Stimulated activated CD8-positive, alpha-beta memory T cell treated with anti-CD3 and anti-CD28 coated beads, Interleukin-15, amount 100 ng/mL, for 48 hours (primary cell): Measurements from ENCODE around the gene ITIH1.
A peak's percentile ranks its signal among the peaks of the same experiment; 100 is the strongest.
"Not testable (repeated sequence)": the region's sequence is repeated elsewhere in the genome, so short reads cannot be mapped to it uniquely, and the experiment has no call there.

Source experiments
- DNase-seq, 2 donors: peaks; one replicate each; pipeline ENCODE4 v3.0.0-alpha.2; 2020; ENCODE audit warnings: low read depth in 2 of 2

The ITIH1 gene, protein sequence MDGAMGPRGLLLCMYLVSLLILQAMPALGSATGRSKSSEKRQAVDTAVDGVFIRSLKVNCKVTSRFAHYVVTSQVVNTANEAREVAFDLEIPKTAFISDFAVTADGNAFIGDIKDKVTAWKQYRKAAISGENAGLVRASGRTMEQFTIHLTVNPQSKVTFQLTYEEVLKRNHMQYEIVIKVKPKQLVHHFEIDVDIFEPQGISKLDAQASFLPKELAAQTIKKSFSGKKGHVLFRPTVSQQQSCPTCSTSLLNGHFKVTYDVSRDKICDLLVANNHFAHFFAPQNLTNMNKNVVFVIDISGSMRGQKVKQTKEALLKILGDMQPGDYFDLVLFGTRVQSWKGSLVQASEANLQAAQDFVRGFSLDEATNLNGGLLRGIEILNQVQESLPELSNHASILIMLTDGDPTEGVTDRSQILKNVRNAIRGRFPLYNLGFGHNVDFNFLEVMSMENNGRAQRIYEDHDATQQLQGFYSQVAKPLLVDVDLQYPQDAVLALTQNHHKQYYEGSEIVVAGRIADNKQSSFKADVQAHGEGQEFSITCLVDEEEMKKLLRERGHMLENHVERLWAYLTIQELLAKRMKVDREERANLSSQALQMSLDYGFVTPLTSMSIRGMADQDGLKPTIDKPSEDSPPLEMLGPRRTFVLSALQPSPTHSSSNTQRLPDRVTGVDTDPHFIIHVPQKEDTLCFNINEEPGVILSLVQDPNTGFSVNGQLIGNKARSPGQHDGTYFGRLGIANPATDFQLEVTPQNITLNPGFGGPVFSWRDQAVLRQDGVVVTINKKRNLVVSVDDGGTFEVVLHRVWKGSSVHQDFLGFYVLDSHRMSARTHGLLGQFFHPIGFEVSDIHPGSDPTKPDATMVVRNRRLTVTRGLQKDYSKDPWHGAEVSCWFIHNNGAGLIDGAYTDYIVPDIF

DNA sequence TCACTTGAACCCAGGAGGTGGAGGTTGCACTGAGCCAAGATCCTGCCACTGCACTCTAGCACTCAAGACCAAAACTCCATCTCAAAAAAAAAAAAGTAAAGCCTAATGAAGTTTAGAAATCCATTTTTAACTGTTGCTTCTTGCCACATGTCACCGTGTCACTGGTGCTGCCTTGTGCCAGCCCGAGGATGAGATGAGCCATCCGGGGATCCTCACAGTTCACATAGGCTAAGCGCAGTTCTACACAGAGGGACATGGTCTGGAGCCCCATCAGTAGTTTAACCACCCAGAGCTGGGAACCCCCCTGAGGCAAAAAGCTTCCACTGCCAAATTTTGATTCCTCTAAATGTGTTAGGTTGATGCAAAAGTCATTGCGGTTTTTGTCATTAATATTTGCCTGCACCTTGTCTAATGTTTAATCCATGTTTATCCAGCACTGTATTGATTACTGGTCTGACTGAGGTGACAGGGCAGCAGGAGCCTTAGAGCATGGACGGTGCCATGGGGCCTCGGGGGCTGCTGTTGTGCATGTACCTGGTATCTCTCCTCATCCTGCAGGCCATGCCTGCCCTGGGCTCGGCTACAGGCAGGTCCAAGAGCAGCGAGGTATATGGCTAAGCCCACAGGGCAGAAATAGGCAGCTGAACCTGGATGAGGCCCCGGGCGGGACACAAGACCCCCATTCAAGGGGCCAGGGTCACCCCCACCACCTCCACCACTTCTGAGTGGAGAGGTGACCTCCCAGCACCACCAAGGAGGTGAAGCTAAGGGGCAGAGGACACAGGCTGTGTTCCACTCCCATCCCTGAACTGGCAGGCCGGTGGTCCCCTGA, at the start of gene ITIH1:
TSS of gene ITIH1 (plus strand) at position 473 of the 832 bp plus-strand sequence. CDS start at position 490, 17 bp downstream.
- no peak for DNase-seq

DNA sequence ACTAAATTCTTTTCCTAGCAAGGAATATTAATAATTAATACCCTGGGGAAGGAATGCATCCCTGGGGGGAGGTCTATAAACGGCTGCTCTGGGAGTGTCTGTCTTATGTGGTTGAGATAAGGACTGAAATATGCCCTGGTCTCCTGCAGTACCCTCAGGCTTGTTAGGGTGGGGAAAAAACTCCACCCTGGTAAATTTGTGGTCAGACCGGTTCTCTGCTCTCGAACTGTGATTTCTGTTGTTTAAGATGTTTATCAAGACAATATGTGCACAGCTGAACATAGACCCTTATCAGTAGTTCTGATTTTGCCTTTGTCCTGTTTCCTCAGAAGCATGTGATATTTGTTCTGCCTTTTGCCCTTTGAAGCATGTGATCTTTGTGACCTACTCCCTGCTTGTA, 48.6 kb upstream of the ITIH1 start:
- DNase-seq: not testable (repeated sequence)

DNA sequence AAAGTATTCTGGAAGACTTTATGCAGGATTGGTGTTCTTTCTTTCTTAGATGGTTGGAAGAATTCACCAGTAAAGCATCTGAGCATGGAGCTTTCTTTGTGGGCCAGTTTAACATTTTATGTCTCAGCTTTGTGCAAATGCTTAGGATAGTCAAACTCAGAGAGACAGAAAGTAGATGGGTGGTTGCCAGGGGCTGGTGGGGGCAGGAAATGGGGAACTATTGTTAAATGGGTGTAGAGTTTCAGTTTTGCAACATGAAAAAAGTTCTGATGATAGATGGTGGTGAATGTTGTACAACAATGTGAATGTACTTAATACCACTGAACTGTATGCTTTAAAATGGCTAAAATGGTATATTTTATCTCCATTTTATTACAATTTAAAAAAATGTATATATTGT, 46.7 kb upstream of the ITIH1 start:
- no peak for DNase-seq

DNA sequence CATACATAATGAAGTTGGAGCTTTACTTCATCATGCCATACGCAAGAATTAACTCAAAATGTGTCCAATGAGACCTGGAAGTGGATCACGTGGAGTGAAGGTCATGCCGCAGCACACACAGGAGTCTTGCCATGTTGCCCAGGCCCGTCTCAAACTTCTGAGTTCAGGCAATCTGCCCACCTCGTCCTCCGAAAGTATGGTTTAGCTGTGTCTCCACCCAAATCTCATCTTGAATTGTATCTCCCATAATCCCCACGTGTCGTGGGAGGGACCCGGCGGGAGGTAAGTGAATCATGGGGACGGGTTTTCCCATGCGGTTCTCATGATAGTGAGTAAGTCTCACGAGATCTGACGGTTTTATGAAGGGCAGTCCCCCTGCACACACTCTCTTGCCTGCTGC, 45.8 kb upstream of the ITIH1 start:
- no peak for DNase-seq

DNA sequence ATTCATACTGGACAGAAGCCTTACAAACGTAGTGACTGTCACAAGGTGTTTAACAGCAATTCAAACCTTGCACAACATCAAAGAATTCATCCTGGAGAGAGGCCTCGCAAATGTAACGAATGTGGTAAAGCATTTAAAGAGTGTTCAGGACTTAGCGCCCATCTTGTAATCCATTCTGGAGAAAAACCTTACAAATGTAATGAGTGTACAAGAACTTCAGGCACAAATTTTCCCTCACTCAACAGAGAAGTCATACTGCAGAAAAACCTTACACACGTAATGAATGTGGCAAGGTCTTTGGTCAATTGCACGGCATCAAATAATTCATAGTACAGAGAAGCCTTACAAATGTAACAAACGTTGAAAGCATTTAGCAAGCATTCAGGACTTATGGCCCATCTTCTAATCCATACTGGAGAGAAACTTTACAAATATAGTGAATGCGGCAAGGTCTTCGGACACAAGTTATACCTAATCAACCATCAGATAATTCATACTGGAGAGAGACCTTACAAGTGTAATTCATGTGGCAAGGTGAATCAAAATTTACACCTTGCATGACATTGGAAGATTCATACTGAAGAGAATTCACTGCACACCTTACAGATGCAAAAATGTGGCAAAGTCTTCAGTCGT, 44.0 kb upstream of the ITIH1 start:
- DNase-seq: no peak

DNA sequence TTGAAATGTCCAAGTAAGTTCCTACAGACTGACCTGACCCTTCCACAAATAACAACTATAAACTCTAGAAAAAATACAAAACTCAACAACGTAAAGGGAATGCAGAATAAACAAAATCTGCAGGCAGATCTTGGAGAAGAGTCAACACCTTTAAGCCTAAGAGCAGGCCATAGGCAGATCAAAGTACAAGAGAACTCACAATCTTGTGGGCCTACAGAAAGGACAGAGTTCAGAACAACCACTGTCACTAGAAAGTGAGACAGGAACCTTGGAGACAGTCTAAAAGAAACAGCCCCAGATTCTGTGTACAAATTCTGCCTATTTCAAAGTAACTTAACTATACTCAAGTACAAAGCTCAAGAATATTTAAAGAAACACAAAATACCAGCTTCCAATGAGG, 37.7 kb upstream of the ITIH1 start:
- DNase-seq: no peak

DNA sequence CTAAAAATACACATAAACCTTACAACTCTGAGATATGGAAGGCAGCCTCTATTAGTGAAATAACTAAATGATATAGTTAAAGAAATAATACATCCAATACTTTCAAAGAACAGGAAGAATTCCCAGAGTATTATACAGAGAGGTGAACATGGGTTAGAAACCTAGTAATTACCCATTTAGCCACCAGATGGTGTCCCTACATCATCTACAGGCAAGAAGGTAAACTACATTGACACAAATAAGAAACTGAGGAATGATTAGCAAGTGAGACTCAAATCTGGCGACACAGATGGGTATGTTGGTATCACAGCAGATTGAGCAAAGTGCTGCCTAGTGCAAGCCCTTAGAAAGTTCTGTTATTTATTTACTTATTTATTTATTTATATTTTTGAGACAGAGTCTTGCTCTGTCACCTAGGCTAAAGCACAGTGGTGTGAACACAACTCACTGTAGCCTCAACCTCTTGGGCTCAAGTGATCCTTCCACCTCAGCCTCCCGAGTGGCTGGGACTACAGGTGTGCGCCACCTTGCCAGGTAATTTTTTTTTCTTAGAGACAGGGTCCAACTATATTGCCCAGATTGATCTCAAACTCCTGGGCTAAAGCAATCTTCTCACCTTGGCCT, 34.9 kb upstream of the ITIH1 start:
- no peak for DNase-seq

DNA sequence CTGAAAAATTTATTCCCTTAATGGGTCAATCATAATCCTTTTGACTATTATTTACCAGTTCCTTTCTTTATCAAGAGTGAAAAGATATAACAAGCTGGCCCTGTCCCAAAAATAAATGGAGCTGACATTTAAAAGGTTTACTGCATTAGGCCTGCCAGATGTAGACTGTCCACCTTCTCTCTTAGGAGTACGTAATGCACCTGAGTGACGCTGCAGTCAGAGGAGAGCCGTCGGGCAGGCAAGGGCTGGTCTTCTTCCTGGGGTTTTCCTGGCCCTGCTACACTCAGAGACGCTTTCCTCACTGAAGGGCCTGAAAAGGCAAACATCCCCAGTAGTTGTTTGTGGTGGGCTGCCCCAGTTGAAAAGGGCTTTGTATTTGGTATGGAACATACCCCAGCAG, 34.2 kb upstream of the ITIH1 start:
- no peak for DNase-seq

DNA sequence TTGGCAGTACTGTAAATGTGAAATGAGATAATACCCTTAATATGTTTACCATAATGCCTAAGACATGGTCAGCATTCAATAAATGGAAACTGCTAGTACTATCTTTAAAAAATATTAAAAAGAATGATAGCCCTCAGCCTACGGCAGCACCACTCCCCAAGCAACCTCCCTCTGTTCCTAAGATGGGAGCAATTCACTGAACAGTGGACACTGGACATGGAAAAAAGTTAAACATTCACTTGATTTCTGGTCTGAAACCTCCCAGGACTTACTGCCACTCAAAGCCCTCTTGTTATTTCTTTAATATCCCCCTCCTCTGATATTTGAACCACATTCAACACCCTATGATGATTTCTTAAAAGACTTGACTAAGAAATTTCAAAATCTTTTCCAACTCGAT, 33.7 kb upstream of the ITIH1 start:
- no peak for DNase-seq

DNA sequence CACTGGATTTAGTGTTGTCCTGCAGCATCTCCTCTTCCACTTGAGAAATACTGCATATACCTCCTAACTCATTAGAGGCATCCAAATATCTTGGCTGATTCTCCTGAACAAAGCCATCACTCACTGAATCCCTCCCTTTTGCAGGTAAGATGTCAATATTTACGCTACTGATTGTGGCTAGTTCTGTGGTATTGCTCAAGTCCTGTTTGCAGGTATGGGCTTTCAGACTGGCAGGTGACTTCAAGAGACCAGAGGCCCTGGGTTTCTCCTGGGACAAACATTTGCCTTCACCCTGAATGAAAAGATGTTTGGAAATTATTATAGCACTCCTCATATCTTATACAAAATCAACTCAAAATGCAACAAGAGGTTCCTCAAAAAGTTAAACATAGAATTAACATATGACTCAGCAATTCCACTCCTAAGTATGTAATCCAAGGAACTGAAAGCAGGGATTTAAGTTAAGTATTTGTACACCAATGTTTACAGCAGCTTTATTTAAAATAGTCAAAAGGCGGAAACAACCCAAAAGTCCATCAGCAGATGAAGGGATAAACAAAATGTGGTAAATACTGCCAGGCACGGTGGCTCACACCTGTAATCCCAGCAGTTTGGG, 25.2 kb upstream of the ITIH1 start:
- DNase-seq: no peak

DNA sequence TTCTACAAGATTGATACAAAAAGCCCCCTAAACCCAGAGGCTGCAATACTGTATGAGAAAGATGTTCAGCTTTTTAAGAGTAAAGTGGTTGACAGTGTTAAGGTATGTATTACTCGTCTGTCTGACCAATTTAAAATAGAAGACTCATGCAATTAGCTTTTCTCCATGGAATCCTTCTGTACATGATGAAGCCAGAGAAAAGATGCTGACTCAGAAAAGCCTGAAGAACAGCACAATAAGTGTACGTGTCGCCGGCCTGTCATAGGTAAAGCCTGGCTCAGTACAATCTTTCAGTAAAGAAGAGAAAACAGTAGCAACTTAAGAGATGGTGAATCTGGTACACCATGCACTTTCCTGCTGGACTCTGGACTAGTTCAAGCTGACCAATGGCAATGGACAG, 23.0 kb upstream of the ITIH1 start:
- DNase-seq: no peak

DNA sequence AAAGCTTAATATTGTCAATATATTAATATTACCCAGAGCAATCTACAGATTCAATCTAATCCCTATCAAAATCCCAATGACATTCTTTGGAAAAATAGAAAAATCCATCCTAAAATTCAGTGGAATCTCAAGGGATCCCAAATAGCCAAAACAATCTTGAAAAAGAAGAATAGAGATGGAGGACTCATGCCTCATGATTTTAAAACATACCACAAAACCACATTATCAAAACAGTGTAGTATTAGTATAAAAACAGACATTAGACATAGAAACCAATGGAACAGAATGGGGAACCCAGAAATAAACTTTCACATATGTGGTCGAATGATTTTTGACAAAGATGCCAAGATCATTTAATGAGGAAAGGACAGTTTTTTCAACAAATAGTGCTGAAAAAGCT, 21.3 kb upstream of the ITIH1 start:
- DNase-seq: no peak

DNA sequence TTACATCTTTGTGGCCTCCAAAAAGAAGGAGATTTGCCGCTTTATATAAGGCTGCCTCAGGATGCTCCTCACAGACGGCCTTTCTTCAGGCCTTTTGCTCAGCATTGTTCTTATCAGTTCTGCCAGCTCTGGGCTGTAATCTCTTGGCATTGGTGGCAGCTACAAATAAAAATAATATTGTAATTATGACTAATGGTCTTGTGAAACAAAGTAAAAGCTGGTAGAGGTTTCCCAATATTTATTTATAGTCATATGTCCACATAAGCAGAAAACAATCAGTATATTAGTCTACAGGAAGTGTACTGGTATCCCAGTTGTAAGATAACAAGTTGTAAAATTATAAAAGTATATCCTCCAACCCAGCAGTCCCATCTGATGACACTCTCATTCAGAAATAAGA, 13.9 kb upstream of the ITIH1 start:
- no peak for DNase-seq

DNA sequence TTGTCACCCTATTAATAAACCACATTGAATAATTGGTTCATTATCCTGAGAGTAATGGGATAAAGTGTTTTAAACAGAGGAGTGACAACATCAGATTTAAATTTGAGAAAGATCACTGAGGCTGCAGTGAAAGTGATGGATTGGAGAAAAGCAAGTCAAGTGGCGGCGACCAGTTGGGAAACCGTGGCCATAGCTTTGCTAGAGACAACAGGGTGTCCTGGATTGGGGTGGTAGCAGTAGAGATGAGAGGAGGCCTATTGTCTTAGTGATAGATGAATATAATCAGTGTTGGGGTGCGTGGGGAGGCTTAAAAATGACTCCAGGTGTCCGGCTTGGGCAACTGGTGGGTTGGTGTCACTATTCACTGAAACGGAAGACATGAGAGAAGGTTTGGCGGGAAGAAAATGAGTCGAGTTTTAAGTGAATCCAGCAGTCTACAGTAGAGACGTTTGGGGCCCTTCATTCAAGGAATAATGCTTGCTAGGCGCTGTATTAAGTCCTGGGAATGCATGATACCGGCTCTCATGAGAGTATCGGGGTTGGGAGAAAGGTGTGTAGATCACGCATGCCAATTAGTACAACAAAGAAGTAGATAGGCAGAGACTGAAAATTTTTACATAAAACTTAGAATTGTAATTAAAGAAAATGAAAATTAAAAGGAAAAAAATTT, 7.5 kb upstream of the ITIH1 start:
- no peak for DNase-seq

DNA sequence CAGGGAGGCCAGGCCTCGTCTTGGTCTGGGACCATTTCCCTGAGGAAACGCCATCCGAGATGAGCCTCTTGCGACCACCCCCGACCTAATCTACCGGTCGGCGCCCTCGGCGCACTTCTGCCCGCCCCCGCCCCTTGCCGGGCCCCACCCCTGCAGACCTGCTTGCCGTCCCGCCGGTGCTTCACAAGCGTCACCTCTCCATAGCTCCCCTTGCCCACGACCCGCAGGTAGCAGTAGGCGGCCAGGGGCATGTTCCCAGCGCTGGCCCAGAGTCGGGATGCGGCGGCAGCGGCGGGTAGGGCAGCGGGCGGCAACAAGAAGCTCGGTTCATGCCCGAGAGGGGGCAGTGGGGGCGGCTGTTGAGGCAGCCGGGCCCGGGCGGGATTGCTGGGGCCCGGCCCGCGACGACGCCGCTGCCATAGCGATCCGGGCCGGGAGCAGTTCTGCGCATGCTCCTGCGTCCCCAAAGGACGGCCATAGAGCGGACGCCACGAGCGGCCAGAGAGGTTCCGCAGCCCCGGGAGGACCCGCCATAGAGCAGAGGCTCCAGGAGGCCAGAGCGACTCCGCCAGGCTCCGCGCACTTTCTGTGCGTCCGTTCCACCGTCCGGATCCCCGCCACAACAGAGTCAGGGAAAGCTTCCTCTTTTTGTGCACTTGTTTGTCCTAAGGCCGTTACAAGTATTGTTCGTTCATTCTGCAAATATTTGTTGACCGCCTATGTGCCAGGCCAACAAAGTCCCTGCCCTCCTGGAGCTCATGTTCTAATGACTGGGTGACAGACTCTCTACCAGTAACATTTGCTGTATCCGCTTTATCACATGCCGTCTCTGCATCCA, 6.7 kb upstream of the ITIH1 start, which contains the start of gene NEK4:
TSS of gene NEK4 (minus strand) at position 445 of the 838 bp plus-strand sequence. CDS start at position 251, 194 bp downstream.
- DNase-seq: peak; percentile 87

DNA sequence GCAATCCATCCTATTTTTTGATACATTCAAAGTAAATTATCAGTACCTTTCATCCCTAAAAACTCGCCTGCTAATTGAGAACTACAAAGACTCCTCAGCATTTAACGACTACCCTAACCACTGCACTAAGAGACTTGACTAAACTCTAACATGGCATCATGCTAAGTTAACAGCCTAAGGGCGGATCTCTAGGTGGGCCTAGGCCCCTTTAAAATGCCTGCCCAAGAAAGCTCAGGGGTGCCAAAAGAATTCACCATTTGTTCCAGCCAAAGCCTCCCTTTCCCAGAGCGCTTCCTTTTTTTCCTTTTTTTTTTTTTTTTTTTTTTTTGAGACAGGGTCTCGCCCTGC, 6.1 kb upstream of the ITIH1 start:
- no peak for DNase-seq

DNA sequence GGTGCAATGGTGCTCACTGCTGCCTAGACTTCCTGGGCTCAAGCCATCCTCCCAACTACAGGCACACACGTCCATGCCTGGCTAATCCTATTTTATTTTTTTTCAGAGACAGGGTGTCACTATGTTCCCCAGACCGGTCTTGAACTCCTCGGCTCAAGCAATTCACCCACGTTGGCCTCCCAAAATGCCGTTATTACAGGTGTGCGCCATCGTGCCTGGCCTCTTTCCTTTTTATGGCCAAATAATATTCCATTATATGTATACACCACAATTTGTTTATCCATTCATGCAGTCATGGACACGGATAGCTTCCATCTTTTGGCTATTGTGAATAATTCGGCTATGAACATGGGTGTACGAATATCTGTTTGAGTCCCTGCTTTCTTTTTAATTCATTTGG, 5.7 kb upstream of the ITIH1 start:
- DNase-seq: no peak

DNA sequence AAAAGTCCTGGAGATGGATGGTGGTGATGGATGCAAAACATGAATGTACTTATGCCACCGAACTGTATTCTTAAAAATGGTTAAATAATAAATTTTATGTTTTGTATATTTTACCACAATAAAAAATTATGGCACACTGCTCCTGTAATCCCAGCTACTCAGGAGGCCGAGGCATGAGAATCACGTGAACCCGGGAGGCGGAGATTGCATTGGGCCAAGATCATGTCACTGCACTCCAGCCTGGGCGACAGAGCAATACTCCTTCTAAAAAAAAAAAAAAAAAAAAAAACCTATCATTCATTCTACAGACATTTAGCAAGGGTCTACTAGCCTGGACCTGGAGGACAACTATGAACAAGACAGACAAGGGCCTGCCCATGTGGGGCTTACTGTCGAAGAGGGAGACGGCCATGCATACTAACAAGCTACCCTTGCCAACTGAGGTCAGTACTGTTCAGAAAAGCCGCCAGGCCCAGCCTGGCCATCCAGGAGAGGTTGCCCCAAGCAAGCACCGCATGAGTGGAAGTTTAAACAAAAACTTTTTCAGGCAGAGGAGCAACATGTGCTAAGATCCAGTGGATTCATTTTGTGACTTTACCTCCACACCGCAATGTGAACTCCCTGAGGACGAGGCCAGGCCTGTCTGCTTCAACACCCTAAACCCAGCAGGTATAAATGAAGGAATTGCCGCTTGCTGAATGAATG, 3.9 kb upstream of the ITIH1 start:
- DNase-seq: no peak
